AG09309 (cell line): ENCODE measurements around the gene TYSND1.
"Not testable (repeated sequence)": the region's sequence is repeated elsewhere in the genome, so short reads cannot be mapped to it uniquely, and the experiment has no call there.

Experiments
- DNase-seq: peaks from one replicate; pipeline ENCODE4 v3.0.0-alpha.2; 2010; ENCODE audit warnings: low read depth
- H3K4me3 ChIP-seq: 2 replicates; pipeline ENCODE4 v1.5.1; 2011; ENCODE audit warnings: mild to moderate bottlenecking, low read depth, low read length, moderate library complexity; ENCODE audit not compliant: control insufficient read depth
- CTCF ChIP-seq: IDR thresholded peaks from 2 replicates; pipeline ENCODE4 v1.5.1; 2011; ENCODE audit warnings: mild to moderate bottlenecking, low read depth, low read length, inconsistent platforms; ENCODE audit not compliant: insufficient read depth, control insufficient read depth; ENCODE audit errors: missing control alignments

The TYSND1 gene

GRCh38 chr10:70166394-70166793 lies 19.9 kb upstream of the TYSND1 start:
- TF ChIP-seq CTCF, result no peak
- no peak overlapping the region for H3K4me3 ChIP-seq
- no peak for DNase-seq

- no peak overlapping the region for H3K4me3 ChIP-seq
- DNase-seq, result no peak
- no peak for TF ChIP-seq CTCF
Measured at GRCh38 chr10:70164163-70164562, 17.7 kb upstream of the TYSND1 start.

DNA sequence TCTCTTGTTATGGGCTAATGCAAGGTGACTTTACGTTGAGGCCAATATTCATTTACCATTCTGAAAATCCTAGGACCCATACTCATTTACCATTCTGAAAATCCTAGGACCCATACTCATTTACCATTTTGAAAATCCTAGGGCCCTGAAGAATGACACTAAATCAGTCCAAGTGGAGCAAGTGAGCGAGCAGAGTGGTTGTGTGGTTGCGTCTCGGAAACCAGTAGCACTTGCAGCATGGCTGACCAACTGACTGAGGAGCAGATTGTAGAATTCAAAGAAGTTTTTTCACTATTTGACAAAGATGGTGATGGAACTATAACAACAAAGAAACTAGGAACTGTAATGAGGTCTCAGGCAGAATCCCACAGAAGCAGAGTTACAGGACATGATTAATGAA lies 16.9 kb upstream of the TYSND1 start:
- H3K4me3 ChIP-seq, result no peak overlapping the region
- DNase-seq, result no peak
- TF ChIP-seq CTCF, result no peak

GRCh38 chr10:70162892-70163201 lies 16.3 kb upstream of the TYSND1 start:
- H3K4me3 ChIP-seq, result no peak overlapping the region
- no peak for TF ChIP-seq CTCF
- no peak for DNase-seq

- TF ChIP-seq CTCF, result no peak
- DNase-seq, result no peak
- H3K4me3 ChIP-seq, result no peak overlapping the region
Measured at GRCh38 chr10:70162151-70162891, 15.8 kb upstream of the TYSND1 start.

- TF ChIP-seq CTCF, result no peak
- no peak overlapping the region for H3K4me3 ChIP-seq
- no peak for DNase-seq
Measured at GRCh38 chr10:70160798-70161197, 14.3 kb upstream of the TYSND1 start.

GRCh38 chr10:70159366-70159765 lies 12.9 kb upstream of the TYSND1 start:
- not testable (repeated sequence) for H3K4me3 ChIP-seq, DNase-seq
